Liver (tissue), 9 donors: ENCODE results near the gene GPR61. TPM values are rescaled to one million over a fixed set of nuclear protein-coding genes. Genes with fewer than 3 reads are reported as not detected.
A peak's percentile ranks its signal among the peaks of the same experiment; 100 is the strongest.

Experiments used
- DNase-seq: peaks from one replicate; pipeline ENCODE4 v3.0.0-alpha.2; 2017; ENCODE audit warnings: low spot score
- H3K27ac ChIP-seq, 2 donors: one replicate each; pipeline ENCODE4 v1.7.0; 2013; ENCODE audit warnings: inconsistent platforms in 2 of 2, low read length in 2 of 2, control low read depth in 1 of 2, low read depth in 1 of 2, mild to moderate bottlenecking in 1 of 2
- H3K27me3 ChIP-seq, 4 donors: one replicate each; pipeline versions ENCODE4 v1.6.1 to v1.7.0; 2013; ENCODE audit warnings: low read length in 3 of 4, inconsistent platforms in 1 of 4, mild to moderate bottlenecking in 1 of 4, moderate library complexity in 1 of 4; ENCODE audit not compliant: control insufficient read depth in 4 of 4, insufficient read depth in 4 of 4
- H3K36me3 ChIP-seq, 4 donors: one replicate each; pipeline versions ENCODE4 v1.6.1 to v1.7.0; 2013; ENCODE audit warnings: low read length in 3 of 4, mild to moderate bottlenecking in 3 of 4, low read depth in 1 of 4, moderate library complexity in 1 of 4; ENCODE audit not compliant: control insufficient read depth in 4 of 4, insufficient read depth in 3 of 4
- H3K4me1 ChIP-seq, 4 donors: one replicate each; pipeline versions ENCODE4 v1.6.1 to v1.7.0; 2013; ENCODE audit warnings: low read length in 3 of 4, mild to moderate bottlenecking in 3 of 4, moderate library complexity in 1 of 4; ENCODE audit not compliant: control insufficient read depth in 4 of 4, insufficient read depth in 4 of 4
- H3K4me3 ChIP-seq, 3 donors: one replicate each; pipeline versions ENCODE4 v1.6.1 to v1.7.0; 2013; ENCODE audit warnings: low read length in 3 of 3, control low read depth in 1 of 3, low read depth in 1 of 3, mild to moderate bottlenecking in 1 of 3
- H3K9ac ChIP-seq, 2 donors: one replicate each; pipeline ENCODE4 v1.7.0; 2013; ENCODE audit warnings: low read length in 2 of 2, mild to moderate bottlenecking in 2 of 2, moderate library complexity in 2 of 2, control low read depth in 1 of 2, low read depth in 1 of 2
- H3K9me3 ChIP-seq, 4 donors: one replicate each; pipeline versions ENCODE4 v1.6.1 to v1.7.0; 2013; ENCODE audit warnings: low read length in 3 of 4; ENCODE audit not compliant: control insufficient read depth in 4 of 4
- ATF3 ChIP-seq: IDR thresholded peaks from 2 replicates; pipeline ENCODE4 v1.6.1; 2016; ENCODE audit warnings: antibody characterized with exemption
- CTCF ChIP-seq: fragments of 150-350 bp; IDR thresholded peaks from 2 replicates; pipeline ENCODE4 v1.5.1; 2017; ENCODE audit warnings: improper control_type of control experiment, low read depth, low read length; ENCODE audit not compliant: missing input control
- GABPA ChIP-seq, 2 donors: IDR thresholded peaks in 1 of 2; conservative IDR thresholded peaks in 1 of 2; 2 replicates each; pipeline ENCODE4 v1.6.1; 2016; ENCODE audit warnings: antibody characterized with exemption in 2 of 2, mild to moderate bottlenecking in 1 of 2, moderate library complexity in 1 of 2
- HNF4A ChIP-seq, 2 donors: conservative IDR thresholded peaks; 2 replicates each; pipeline ENCODE4 v1.6.1; 2016; ENCODE audit warnings: antibody characterized with exemption in 2 of 2, mild to moderate bottlenecking in 2 of 2
- HNF4G ChIP-seq: IDR thresholded peaks from 2 replicates; pipeline ENCODE4 v1.6.1; 2016; ENCODE audit warnings: antibody characterized with exemption
- NR2F2 ChIP-seq: IDR thresholded peaks from 2 replicates; pipeline ENCODE4 v1.6.1; 2016; ENCODE audit warnings: antibody characterized with exemption
- RAD21 ChIP-seq, 2 donors: IDR thresholded peaks; 2 replicates each; pipeline ENCODE4 v1.6.1; 2016; ENCODE audit warnings: antibody characterized with exemption in 2 of 2, mild to moderate bottlenecking in 2 of 2
- REST ChIP-seq: IDR thresholded peaks from 2 replicates; pipeline ENCODE4 v1.6.1; 2016; ENCODE audit warnings: antibody characterized with exemption, mild to moderate bottlenecking
- SP1 ChIP-seq: IDR thresholded peaks from 2 replicates; pipeline ENCODE4 v1.6.1; 2018; ENCODE audit warnings: antibody characterized with exemption, mild to moderate bottlenecking
- TAF1 ChIP-seq: conservative IDR thresholded peaks from 2 replicates; pipeline ENCODE4 v1.6.1; 2016; ENCODE audit warnings: antibody characterized with exemption, mild to moderate bottlenecking
- ZBTB33 ChIP-seq: IDR thresholded peaks from 2 replicates; pipeline ENCODE4 v1.6.1; 2016; ENCODE audit warnings: antibody characterized with exemption
- WGBS: extraction: QIAGEN DNeasy Blood & Tissue Kit; methylation state at CpG from one replicate; pipeline ENCODE4 v1.1.7; 2013; 5-methylcytosine and 5-hydroxymethylcytosine counted together
- polyA plus RNA-seq, 2 donors: library from polyadenylated mRNA; stranded (reverse) in 1 of 2; unstranded in 1 of 2; fragments of 200-250 nt in 1 of 2; fragments of >200 nt in 1 of 2; fragmentation: Nextera tagmentation in 1 of 2; extraction: Ambion mirVana in 1 of 2; gene quantifications; one replicate each; pipeline versions ENCODE4 v1.2.1 to v1.2.3, GENCODE V29; 2013 to 2015
- total RNA-seq, 2 donors: library from RNA; depleted of rRNA; stranded (reverse); fragments of >200 nt; gene quantifications; one replicate each; pipeline ENCODE4 v1.2.3, GENCODE V29; 2014
- donor health status: healthy.
- donor health status: healthy.
- donor health status: healthy.
- donor health status: healthy.
- donor health status: healthy.

GPR61 gene
- total and polyA plus RNA-seq, 4 donors = 0.32 TPM; not detected in 3

- H3K4me3 ChIP-seq = no peak overlapping the region
- peak; percentile 86 for DNase-seq
- peaks cover 0 to 4% (median 1%) of the 10 kb centered on the region in 4 donors for H3K4me1 ChIP-seq
- TF ChIP-seq NR2F2 = no peak
- TF ChIP-seq RAD21 (IDR thresholded peaks at IDR 0.05) = peak; percentile 84 to 92
- no peak for TF ChIP-seq SP1
- TF ChIP-seq CTCF = peak; percentile 98
- no peak overlapping the region for H3K27ac ChIP-seq
- H3K9ac ChIP-seq = peak overlapping the region in 1 of 2 donors; percentile 39
- H3K9me3 ChIP-seq = no peaks in the 10 kb centered on the region
- no peaks in the 10 kb centered on the region for H3K27me3 ChIP-seq
- WGBS = 17% methylated on average over 12 of the region's 12 CpGs
- no peaks in the 10 kb centered on the region for H3K36me3 ChIP-seq
Observed at GRCh38 chr1:109532365-109533136, 7.1 kb upstream of the GPR61 start.

GRCh38 chr1:109534307-109534858, 5.3 kb upstream of the GPR61 start:
- no peaks in the 10 kb centered on the region for H3K36me3 ChIP-seq

More at GRCh38 chr1:109534307-109534858, 5.3 kb upstream of the GPR61 start:
- no peak overlapping the region for H3K4me3 ChIP-seq
- no peaks in the 10 kb centered on the region for H3K9me3 ChIP-seq
- TF ChIP-seq TAF1 (no peak), HNF4A (conservative IDR thresholded peaks at IDR 0.05) (no peak), SP1 (no peak), HNF4G (no peak), RAD21 (IDR thresholded peaks at IDR 0.05) (no peak), ATF3 (no peak), ZBTB33 (no peak), REST (no peak), GABPA (IDR thresholded peaks at IDR 0.05 in 1 of 2, conservative IDR thresholded peaks at IDR 0.05 in 1 of 2) (no peak), NR2F2 (no peak), CTCF (no peak)
- no peak for DNase-seq
- H3K27ac ChIP-seq = no peak overlapping the region
- H3K27me3 ChIP-seq = no peaks in the 10 kb centered on the region
- peaks cover 0 to 4% (median 1%) of the 10 kb centered on the region in 4 donors for H3K4me1 ChIP-seq
- WGBS = 89% methylated on average over 1 of the region's 1 CpG
- H3K9ac ChIP-seq = no peak overlapping the region
